Measurements from ENCODE around the gene SNRPF. TPM values are rescaled to one million over a fixed set of nuclear protein-coding genes. Genes with fewer than 3 reads are reported as not detected.
A peak's percentile ranks its signal among the peaks of the same experiment; 100 is the strongest.

SNRPF gene
- total RNA-seq, 1 experiment from 2014 or later: 55.4 TPM

GRCh38 chr12:95862038-95862437, 3.3 kb downstream of the SNRPF start:
- no peak for TF ChIP-seq CTCF (IDR thresholded peaks at IDR 0.05; ENCODE audit: unreplicated experiment)
- BruUV-seq (replicated peaks): no TSS peak
- no peak for DNase-seq
- CTCF ChIA-PET: no interaction called here
- Mint-ChIP-seq H3K9me3 (ENCODE audit: low read depth, unreplicated experiment) (peaks cover 4% of the 10 kb centered on the region), H3K27me3 (ENCODE audit: unreplicated experiment) (no peaks in the 10 kb centered on the region), H3K36me3 (ENCODE audit: insufficient read depth, unreplicated experiment) (peaks cover 31% of the 10 kb centered on the region), H3K27ac (ENCODE audit: unreplicated experiment) (no peak overlapping the region), H3K4me3 (ENCODE audit: low read depth, unreplicated experiment) (no peak overlapping the region), H3K4me1 (ENCODE audit: low read depth, unreplicated experiment) (peaks cover 12% of the 10 kb centered on the region)
- intact Hi-C loops (cut with micrococcal nuclease; ENCODE audit: unreplicated experiment): no loop called here

GRCh38 chr12:95863337-95863736, 4.6 kb downstream of the SNRPF start:
- Mint-ChIP-seq H3K9me3 (ENCODE audit: low read depth, unreplicated experiment) (peaks cover 4% of the 10 kb centered on the region), H3K27me3 (ENCODE audit: unreplicated experiment) (no peaks in the 10 kb centered on the region), H3K36me3 (ENCODE audit: insufficient read depth, unreplicated experiment) (peaks cover 35% of the 10 kb centered on the region), H3K4me3 (ENCODE audit: low read depth, unreplicated experiment) (no peak overlapping the region), H3K4me1 (ENCODE audit: low read depth, unreplicated experiment) (peaks cover 12% of the 10 kb centered on the region), H3K27ac (ENCODE audit: unreplicated experiment) (no peak overlapping the region)
- CTCF ChIA-PET: no interaction called here
- DNase-seq: no peak
- no TSS peak for BruUV-seq (replicated peaks)
- no peak for TF ChIP-seq CTCF (IDR thresholded peaks at IDR 0.05; ENCODE audit: unreplicated experiment)
- intact Hi-C loops (cut with micrococcal nuclease; ENCODE audit: unreplicated experiment): no loop called here

- Mint-ChIP-seq H3K27me3 (ENCODE audit: unreplicated experiment) (no peaks in the 10 kb centered on the region), H3K9me3 (ENCODE audit: low read depth, unreplicated experiment) (no peaks in the 10 kb centered on the region), H3K36me3 (ENCODE audit: insufficient read depth, unreplicated experiment) (peaks cover 9% of the 10 kb centered on the region), H3K27ac (ENCODE audit: unreplicated experiment) (no peak overlapping the region), H3K4me1 (ENCODE audit: low read depth, unreplicated experiment) (no peaks in the 10 kb centered on the region), H3K4me3 (ENCODE audit: low read depth, unreplicated experiment) (no peak overlapping the region)
- no peak for DNase-seq
- intact Hi-C loops (cut with micrococcal nuclease; ENCODE audit: unreplicated experiment): no loop called here
- no peak for TF ChIP-seq CTCF (IDR thresholded peaks at IDR 0.05; ENCODE audit: unreplicated experiment)
- CTCF ChIA-PET: interaction anchor here (0.6 kb wide), 1 partner anchor 632 kb away, joined by 4 read pairs; no protein-coding TSS in a partner anchor
- no TSS peak for BruUV-seq (replicated peaks)
These were observed 12.1 kb downstream of the SNRPF start for GRCh38 chr12:95870897-95871296.

- no peak for DNase-seq
- TF ChIP-seq CTCF (IDR thresholded peaks at IDR 0.05; ENCODE audit: unreplicated experiment): no peak
- CTCF ChIA-PET: interaction anchor here (0.5 kb wide), 1 partner anchor 298 kb away, joined by 3 read pairs; no protein-coding TSS in a partner anchor
These were observed 15.7 kb downstream of the SNRPF start for GRCh38 chr12:95874452-95874851.

More at GRCh38 chr12:95874452-95874851, 15.7 kb downstream of the SNRPF start:
- H3K4me1 Mint-ChIP-seq (ENCODE audit: low read depth, unreplicated experiment): no peaks in the 10 kb centered on the region
- no peaks in the 10 kb centered on the region for H3K27me3 Mint-ChIP-seq (ENCODE audit: unreplicated experiment)
- H3K36me3 Mint-ChIP-seq (ENCODE audit: insufficient read depth, unreplicated experiment): peaks cover 4% of the 10 kb centered on the region
- H3K9me3 Mint-ChIP-seq (ENCODE audit: low read depth, unreplicated experiment): no peaks in the 10 kb centered on the region
- intact Hi-C loops (cut with micrococcal nuclease; ENCODE audit: unreplicated experiment): no loop called here
- no TSS peak for BruUV-seq (replicated peaks)
- peak overlapping the region; percentile 8 for H3K27ac Mint-ChIP-seq (ENCODE audit: unreplicated experiment)
- H3K4me3 Mint-ChIP-seq (ENCODE audit: low read depth, unreplicated experiment): no peak overlapping the region

Measured in Calu3 (cell line).